Left forelimb (tissue), 1 donor: ENCODE measurements around the gene ZNF493.

ENCODE experiments used
- DNase-seq: peaks from one replicate; pipeline ENCODE4 v3.0.0-alpha.2; 2018; ENCODE audit warnings: low spot score

ZNF493 gene

GRCh38 chr19:21463449-21464105 lies 66.6 kb downstream of the ZNF493 start:
- DNase-seq, result peak; percentile 74

GRCh38 chr19:21466627-21467026 lies 69.7 kb downstream of the ZNF493 start:
- no peak for DNase-seq

GRCh38 chr19:21468791-21469190 lies 71.9 kb downstream of the ZNF493 start:
- DNase-seq, result no peak

- no peak for DNase-seq
Measured at GRCh38 chr19:21472507-21472906, 75.6 kb downstream of the ZNF493 start.

GRCh38 chr19:21474671-21475181 lies 77.8 kb downstream of the ZNF493 start:
- peak; percentile 92 for DNase-seq
